Psoas muscle (tissue), 8 donors: ENCODE measurements around the gene SDCCAG8. TPM values are rescaled to one million over a fixed set of nuclear protein-coding genes. Genes with fewer than 3 reads are reported as not detected.
A peak's percentile ranks its signal among the peaks of the same experiment; 100 is the strongest.

Source experiments
- ATAC-seq, 4 donors: fragments of 200-7000 bp; cut with Tn5 transposase; one replicate each; pipeline ENCODE4 v1.9.1; 2020; ENCODE audit warnings: moderate library complexity in 3 of 4, mild to moderate bottlenecking in 2 of 4
- DNase-seq, 2 donors: peaks; one replicate each; pipeline ENCODE4 v3.0.0-alpha.2; 2020
- H3K27ac ChIP-seq: fragments of 200-600 bp; one replicate; pipeline ENCODE4 v1.8.0; 2022
- H3K27me3 ChIP-seq, 3 donors: fragments of 200-600 bp in 1 of 3; one replicate each; pipeline versions ENCODE4 v1.6.1 to v1.8.0; 2013 to 2022; ENCODE audit warnings: low read length in 2 of 3, mild to moderate bottlenecking in 2 of 3, moderate library complexity in 1 of 3; ENCODE audit not compliant: insufficient read depth in 3 of 3
- H3K36me3 ChIP-seq, 2 donors: fragments of 200-600 bp in 1 of 2; one replicate each; pipeline versions ENCODE4 v1.6.1 to v1.8.0; 2013 to 2022; ENCODE audit warnings: low read depth in 1 of 2, mild to moderate bottlenecking in 1 of 2, moderate library complexity in 1 of 2; ENCODE audit not compliant: insufficient read depth in 1 of 2
- H3K4me1 ChIP-seq: fragments of 200-600 bp; one replicate; pipeline ENCODE4 v1.8.0; 2022
- H3K4me3 ChIP-seq: fragments of 200-600 bp; one replicate; pipeline ENCODE4 v1.8.0; 2022; ENCODE audit warnings: mild to moderate bottlenecking
- H3K9me3 ChIP-seq: fragments of 200-600 bp; one replicate; pipeline ENCODE4 v1.8.0; 2022
- CTCF ChIP-seq: fragments of 200-600 bp; IDR thresholded peaks from one replicate; pipeline ENCODE4 v1.8.0; 2022; ENCODE audit warnings: antibody characterized with exemption
- WGBS, 3 donors: extraction: QIAGEN DNeasy Blood & Tissue Kit; methylation state at CpG; one replicate each; pipeline versions ENCODE4 v1.1.6 to v1.1.7; 2013; 5-methylcytosine and 5-hydroxymethylcytosine counted together
- intact Hi-C, 2 donors: fragments of 100-400 bp; cut with DNase I; formaldehyde crosslinking; loops; one replicate each; pipeline versions ENCODE4 v1.11.0 to v1.14.2; 2022
- polyA plus RNA-seq, 3 donors: library from polyadenylated mRNA; stranded (reverse); fragments of 200-250 nt; gene quantifications; one replicate each; pipeline ENCODE4 v1.2.3, GENCODE V29; 2013
- total RNA-seq, 4 donors: library from RNA; stranded (reverse); fragmentation: NEBNext Ultra II Directional in 2 of 4; extraction: Animal tissue kit (Norgen Biotek cat#: 25700) in 2 of 4; gene quantifications; one replicate each; pipeline versions ENCODE4 v1.2.1 to v1.2.4, GENCODE V29; 2021 to 2023
- donor health status: healthy with polysubstance abuse.
- donor health status: DM: no; HTN: no; CAD: no; lungs with moderate emphysema.
- donor health status: Bipolar disorder and iron deficiency.
- donor health status: healthy.
- donor health status: DM: yes; HTN: yes; CAD: no.
- donor health status: DM: no; HTN: no; CAD: no.
- donor health status: DM: no; HTN: no; CAD: no.
- donor health status: DM: yes; HTN: yes; CAD: no.

The SDCCAG8 gene
- total and polyA plus RNA-seq, 7 donors, result 6.4 to 27.6 (median 20.9) TPM

- Histone ChIP-seq H3K27me3 (no peaks in the 10 kb centered on the region), H3K27ac (no peak overlapping the region), H3K4me3 (no peak overlapping the region), H3K9me3 (no peaks in the 10 kb centered on the region), H3K4me1 (no peaks in the 10 kb centered on the region), H3K36me3 (no peaks in the 10 kb centered on the region)
- ATAC-seq, result no peak
- no peak for TF ChIP-seq CTCF
- intact Hi-C loops, result no loop called here
- WGBS, 3 donors, result 86 to 90% (median 86%) methylated on average over 17 of the region's 17 CpGs
- DNase-seq, result no peak
Observed at GRCh38 chr1:243471026-243471685, 215.3 kb downstream of the SDCCAG8 start.

GRCh38 chr1:243471754-243472745 lies 216.2 kb downstream of the SDCCAG8 start:
- 69 to 78% (median 71%) methylated on average over 3 of the region's 3 CpGs for WGBS, 3 donors
- ATAC-seq, result no peak

GRCh38 chr1:243473227-243474135 lies 217.6 kb downstream of the SDCCAG8 start:
- intact Hi-C loops, result no loop called here
- DNase-seq, result no peak
- Histone ChIP-seq H3K27me3 (no peaks in the 10 kb centered on the region), H3K36me3 (no peaks in the 10 kb centered on the region), H3K4me1 (no peaks in the 10 kb centered on the region), H3K27ac (no peak overlapping the region), H3K4me3 (peak overlapping the region; percentile 54), H3K9me3 (no peaks in the 10 kb centered on the region)
- no peak for TF ChIP-seq CTCF
- WGBS, 3 donors, result 27 to 29% (median 28%) methylated on average over 9 to 12 of the region's 12 CpGs
- ATAC-seq, result no peak

More at GRCh38 chr1:243471754-243472745, 216.2 kb downstream of the SDCCAG8 start:
- intact Hi-C loops, result no loop called here
- TF ChIP-seq CTCF, result no peak
- Histone ChIP-seq H3K27me3 (no peaks in the 10 kb centered on the region), H3K4me3 (no peak overlapping the region), H3K36me3 (no peaks in the 10 kb centered on the region), H3K27ac (no peak overlapping the region), H3K4me1 (no peaks in the 10 kb centered on the region), H3K9me3 (no peaks in the 10 kb centered on the region)
- no peak for DNase-seq

- intact Hi-C loops, result no loop called here
- DNase-seq, result no peak
Observed at GRCh38 chr1:243474136-243474881, 218.5 kb downstream of the SDCCAG8 start.

More at GRCh38 chr1:243474136-243474881, 218.5 kb downstream of the SDCCAG8 start:
- ATAC-seq, result no peak
- Histone ChIP-seq H3K9me3 (no peaks in the 10 kb centered on the region), H3K27ac (no peak overlapping the region), H3K4me1 (no peaks in the 10 kb centered on the region), H3K27me3 (no peaks in the 10 kb centered on the region), H3K4me3 (no peak overlapping the region), H3K36me3 (no peaks in the 10 kb centered on the region)
- TF ChIP-seq CTCF, result no peak
- WGBS, 3 donors, result 86 to 87% (median 87%) methylated on average over 50 to 55 of the region's 55 CpGs
